K562 (cell line): ENCODE measurements around the gene CALB2. TPM values are rescaled to one million over a fixed set of nuclear protein-coding genes. Genes with fewer than 3 reads are reported as not detected.

Experiments
- ADNP ChIP-seq: fragments of 200-800 bp; sonication (Bioruptor generic); IDR thresholded peaks from 2 replicates; pipeline ENCODE4 v1.6.1; 2016; ENCODE audit warnings: missing genetic modification characterization, missing compliant biosample characterization
- ARID1B ChIP-seq: fragments of 450-650 bp; IDR thresholded peaks from 2 replicates; pipeline ENCODE4 v1.6.1; 2016; ENCODE audit warnings: antibody characterized with exemption, mild to moderate bottlenecking, inconsistent platforms
- ELF4 ChIP-seq: fragments of 450-650 bp; formaldehyde crosslinking; IDR thresholded peaks from 2 replicates; pipeline ENCODE4 v1.4.0; 2022; ENCODE audit warnings: missing genetic modification characterization
- ESRRA ChIP-seq: fragments of 450-650 bp; IDR thresholded peaks from 2 replicates; pipeline ENCODE4 v1.6.1; 2014; ENCODE audit warnings: low read depth, mild to moderate bottlenecking, moderate library complexity, borderline replicate concordance
- FOXJ2 ChIP-seq: fragments of 200-800 bp; sonication (Bioruptor generic); IDR thresholded peaks from 2 replicates; pipeline ENCODE4 v1.6.1; 2016; ENCODE audit warnings: missing genetic modification characterization, missing compliant biosample characterization
- FOXK2 ChIP-seq, 2 experiments: fragments of 450-650 bp; IDR thresholded peaks in 1 of 2; conservative IDR thresholded peaks in 1 of 2; 2 replicates each; pipeline ENCODE4 v1.6.1; 2016; ENCODE audit warnings: low read depth in 2 of 2, mild to moderate bottlenecking in 1 of 2
- HLTF ChIP-seq: fragments of 450-650 bp; IDR thresholded peaks from 2 replicates; pipeline ENCODE4 v1.6.1; 2016
- KAT7 ChIP-seq: sonication (generic); formaldehyde crosslinking; IDR thresholded peaks from 2 replicates; pipeline ENCODE4 v1.8.0; 2022; ENCODE audit warnings: missing genetic modification reagents, mild to moderate bottlenecking, borderline replicate concordance
- KLF6 ChIP-seq: fragments of 250-450 bp; sonication (Bioruptor Pico); IDR thresholded peaks from 2 replicates; pipeline ENCODE4 v1.4.0; 2020; ENCODE audit warnings: mild to moderate bottlenecking, moderate library complexity, borderline replicate concordance
- PHF21A ChIP-seq: fragments of 450-650 bp; IDR thresholded peaks from 2 replicates; pipeline ENCODE4 v1.6.1; 2017; ENCODE audit warnings: low read depth, borderline replicate concordance
- PRPF4 ChIP-seq: fragments of 200-400 bp; formaldehyde crosslinking; IDR thresholded peaks from one replicate; pipeline ENCODE4 v1.6.1; 2017; ENCODE audit warnings: low read length, low read depth, mild to moderate bottlenecking; ENCODE audit not compliant: insufficient read depth, poor library complexity, severe bottlenecking
- PTBP1 ChIP-seq: fragments of 200-400 bp; formaldehyde crosslinking; IDR thresholded peaks from 2 replicates; pipeline ENCODE4 v1.6.1; 2017; ENCODE audit warnings: low read depth, low read length
- RAD21 ChIP-seq, 2 experiments: fragments of 250-450 bp in 1 of 2; fragments of 450-650 bp in 1 of 2; sonication (Bioruptor Pico) in 1 of 2; formaldehyde crosslinking in 1 of 2; IDR thresholded peaks in 1 of 2; conservative IDR thresholded peaks in 1 of 2; 2 replicates each; pipeline versions ENCODE4 v1.4.0 to v1.8.0; 2020 to 2022; ENCODE audit warnings: mild to moderate bottlenecking in 2 of 2, moderate library complexity in 1 of 2
- SAFB ChIP-seq: fragments of 200-400 bp; formaldehyde crosslinking; IDR thresholded peaks from 2 replicates; pipeline ENCODE4 v1.6.1; 2017; ENCODE audit warnings: low read depth, low read length, borderline replicate concordance
- SMARCE1 ChIP-seq: fragments of 450-650 bp; IDR thresholded peaks from 2 replicates; pipeline ENCODE4 v1.7.1; 2016; ENCODE audit warnings: mild to moderate bottlenecking
- STAG1 ChIP-seq: sonication (generic); formaldehyde crosslinking; IDR thresholded peaks from 2 replicates; pipeline ENCODE4 v1.5.0; 2020; ENCODE audit warnings: missing genetic modification reagents, borderline replicate concordance
- TARDBP ChIP-seq: fragments of 450-650 bp; IDR thresholded peaks from 2 replicates; pipeline ENCODE4 v1.6.1; 2016
- YY1 ChIP-seq, 3 experiments: IDR thresholded peaks; 2 replicates each; pipeline ENCODE4 v1.6.1; 2011; ENCODE audit warnings: low read length in 2 of 3, mild to moderate bottlenecking in 2 of 3, moderate library complexity in 2 of 3, borderline replicate concordance in 1 of 3, control low read depth in 1 of 3, low read depth in 1 of 3; ENCODE audit not compliant: insufficient read depth in 3 of 3, insufficient replicate concordance in 2 of 3, control insufficient read depth in 1 of 3, insufficient read length in 1 of 3; ENCODE audit errors: extremely low read depth in 1 of 3
- ZNF766 ChIP-seq: fragments of 200-800 bp; sonication (Bioruptor generic); conservative IDR thresholded peaks from 2 replicates; pipeline ENCODE4 v1.6.1; 2016; ENCODE audit warnings: missing genetic modification characterization, missing compliant biosample characterization
- polyA plus RNA-seq, 8 experiments: library from polyadenylated mRNA; depleted of rRNA in 4 of 8; stranded (reverse) in 5 of 8; unstranded in 3 of 8; fragments of >200 nt; fragmentation: Nextera tagmentation in 2 of 8; fragmentation: Illumina TruSeq in 1 of 8; extraction: Ambion mirVana in 2 of 8; extraction: Trizol in 1 of 8; gene quantifications; 2 replicates each; pipeline versions ENCODE4 v1.2.1 to v1.2.3, GENCODE V29; 2011 to 2014; ENCODE audit warnings: inconsistent platforms in 1 of 8, missing spikeins in 1 of 8
- total RNA-seq, 7 experiments: library from RNA; depleted of rRNA in 6 of 7; stranded (reverse); fragments of >200 nt in 6 of 7; fragmentation: Illumina TruSeq in 2 of 7; extraction: Trizol in 2 of 7; gene quantifications; 2 replicates each; pipeline versions ENCODE4 v1.2.1 to v1.2.3, GENCODE V29; 2011 to 2021; ENCODE audit warnings: low replicate concordance in 1 of 7
- TF ChIP-seq, protein P1 (sequence below), 3 experiments: IDR thresholded peaks in 2 of 3; conservative IDR thresholded peaks in 1 of 3; 2 replicates each; pipeline ENCODE4 v1.5.1; 2011 to 2012; ENCODE audit warnings: low read length in 3 of 3, mild to moderate bottlenecking in 3 of 3, control low read depth in 2 of 3, improper control_type of control experiment in 1 of 3, inconsistent platforms in 1 of 3, low read depth in 1 of 3, mixed read lengths in 1 of 3, moderate library complexity in 1 of 3; ENCODE audit not compliant: insufficient read depth in 2 of 3
- TF ChIP-seq, protein P2 (sequence below): fragments of 450-650 bp; IDR thresholded peaks from 2 replicates; pipeline ENCODE4 v1.6.1; 2014; ENCODE audit warnings: low read depth, mild to moderate bottlenecking, moderate library complexity, borderline replicate concordance
- TF ChIP-seq, protein P3 (sequence below): sonication (generic); formaldehyde crosslinking; IDR thresholded peaks from 2 replicates; pipeline ENCODE4 v1.8.1; 2023; ENCODE audit warnings: mild to moderate bottlenecking, missing genetic modification reagents
- TF ChIP-seq, protein P4 (sequence below), 2 experiments: fragments of 450-650 bp in 1 of 2; sonication (generic) in 1 of 2; formaldehyde crosslinking; conservative IDR thresholded peaks; 2 replicates each; pipeline versions ENCODE4 v1.4.0 to v1.8.1; 2020 to 2022; ENCODE audit warnings: mild to moderate bottlenecking in 1 of 2, missing genetic modification reagents in 1 of 2

The CALB2 gene
- total and polyA plus RNA-seq, 9 of the 15 experiments (the other 6 are each of a cell fraction or from before 2014, with no cell fraction given), result not detected

DNA sequence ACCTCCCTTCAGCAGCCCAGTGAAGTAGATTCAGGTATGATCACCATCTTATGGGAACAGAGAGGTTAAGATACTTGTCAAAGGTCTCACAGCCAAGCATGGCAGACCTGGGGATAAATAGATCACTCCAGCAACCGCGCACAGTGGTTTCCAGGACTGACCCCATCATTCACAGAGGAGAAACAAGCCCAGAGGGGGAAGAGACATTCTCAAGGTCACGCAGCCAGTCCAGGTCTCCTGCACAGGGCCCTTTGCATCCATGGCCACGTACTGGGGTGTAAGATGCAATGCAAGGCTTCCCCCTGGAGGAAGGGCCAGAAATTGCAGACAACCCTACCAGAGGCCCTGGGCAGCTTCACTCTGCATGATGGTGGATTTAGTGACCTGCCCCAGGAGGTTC, 63.4 kb downstream of the CALB2 start (continued):
- peak in 1 of 3 experiments; percentile 53 for TF ChIP-seq YY1 (IDR thresholded peaks at IDR 0.05; ENCODE audit: borderline replicate concordance in 1 of 3, control insufficient read depth in 1 of 3, extremely low read depth in 1 of 3, insufficient read depth in 3 of 3, insufficient read length in 1 of 3, insufficient replicate concordance in 2 of 3, low read depth in 1 of 3, low read length in 2 of 3)
- no peak for TF ChIP-seq PTBP1
- TF ChIP-seq ARID1B, result no peak
- no peak for TF ChIP-seq ZNF766 (CRISPR knock-in tag)
- TF ChIP-seq, protein P1, sequence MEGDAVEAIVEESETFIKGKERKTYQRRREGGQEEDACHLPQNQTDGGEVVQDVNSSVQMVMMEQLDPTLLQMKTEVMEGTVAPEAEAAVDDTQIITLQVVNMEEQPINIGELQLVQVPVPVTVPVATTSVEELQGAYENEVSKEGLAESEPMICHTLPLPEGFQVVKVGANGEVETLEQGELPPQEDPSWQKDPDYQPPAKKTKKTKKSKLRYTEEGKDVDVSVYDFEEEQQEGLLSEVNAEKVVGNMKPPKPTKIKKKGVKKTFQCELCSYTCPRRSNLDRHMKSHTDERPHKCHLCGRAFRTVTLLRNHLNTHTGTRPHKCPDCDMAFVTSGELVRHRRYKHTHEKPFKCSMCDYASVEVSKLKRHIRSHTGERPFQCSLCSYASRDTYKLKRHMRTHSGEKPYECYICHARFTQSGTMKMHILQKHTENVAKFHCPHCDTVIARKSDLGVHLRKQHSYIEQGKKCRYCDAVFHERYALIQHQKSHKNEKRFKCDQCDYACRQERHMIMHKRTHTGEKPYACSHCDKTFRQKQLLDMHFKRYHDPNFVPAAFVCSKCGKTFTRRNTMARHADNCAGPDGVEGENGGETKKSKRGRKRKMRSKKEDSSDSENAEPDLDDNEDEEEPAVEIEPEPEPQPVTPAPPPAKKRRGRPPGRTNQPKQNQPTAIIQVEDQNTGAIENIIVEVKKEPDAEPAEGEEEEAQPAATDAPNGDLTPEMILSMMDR (IDR thresholded peaks at IDR 0.05 in 2 of 3, conservative IDR thresholded peaks at IDR 0.05 in 1 of 3; ENCODE audit: insufficient read depth in 2 of 3, low read depth in 1 of 3, low read length in 3 of 3), result peak; percentile 71 to 79 (median 72)
- TF ChIP-seq, protein P2, sequence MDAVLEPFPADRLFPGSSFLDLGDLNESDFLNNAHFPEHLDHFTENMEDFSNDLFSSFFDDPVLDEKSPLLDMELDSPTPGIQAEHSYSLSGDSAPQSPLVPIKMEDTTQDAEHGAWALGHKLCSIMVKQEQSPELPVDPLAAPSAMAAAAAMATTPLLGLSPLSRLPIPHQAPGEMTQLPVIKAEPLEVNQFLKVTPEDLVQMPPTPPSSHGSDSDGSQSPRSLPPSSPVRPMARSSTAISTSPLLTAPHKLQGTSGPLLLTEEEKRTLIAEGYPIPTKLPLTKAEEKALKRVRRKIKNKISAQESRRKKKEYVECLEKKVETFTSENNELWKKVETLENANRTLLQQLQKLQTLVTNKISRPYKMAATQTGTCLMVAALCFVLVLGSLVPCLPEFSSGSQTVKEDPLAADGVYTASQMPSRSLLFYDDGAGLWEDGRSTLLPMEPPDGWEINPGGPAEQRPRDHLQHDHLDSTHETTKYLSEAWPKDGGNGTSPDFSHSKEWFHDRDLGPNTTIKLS, result no peak
- TF ChIP-seq SMARCE1, result no peak
- TF ChIP-seq KAT7 (CRISPR knock-in tag), result no peak
- TF ChIP-seq, protein P3, sequence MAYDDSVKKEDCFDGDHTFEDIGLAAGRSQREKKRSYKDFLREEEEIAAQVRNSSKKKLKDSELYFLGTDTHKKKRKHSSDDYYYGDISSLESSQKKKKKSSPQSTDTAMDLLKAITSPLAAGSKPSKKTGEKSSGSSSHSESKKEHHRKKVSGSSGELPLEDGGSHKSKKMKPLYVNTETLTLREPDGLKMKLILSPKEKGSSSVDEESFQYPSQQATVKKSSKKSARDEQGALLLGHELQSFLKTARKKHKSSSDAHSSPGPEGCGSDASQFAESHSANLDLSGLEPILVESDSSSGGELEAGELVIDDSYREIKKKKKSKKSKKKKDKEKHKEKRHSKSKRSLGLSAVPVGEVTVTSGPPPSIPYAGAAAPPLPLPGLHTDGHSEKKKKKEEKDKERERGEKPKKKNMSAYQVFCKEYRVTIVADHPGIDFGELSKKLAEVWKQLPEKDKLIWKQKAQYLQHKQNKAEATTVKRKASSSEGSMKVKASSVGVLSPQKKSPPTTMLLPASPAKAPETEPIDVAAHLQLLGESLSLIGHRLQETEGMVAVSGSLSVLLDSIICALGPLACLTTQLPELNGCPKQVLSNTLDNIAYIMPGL (CRISPR knock-in tag), result no peak
- no peak for TF ChIP-seq FOXJ2 (tag)
- peak; percentile 81; the same call in 1 of the 2 replicates for TF ChIP-seq ESRRA
- no peak for TF ChIP-seq SAFB
- TF ChIP-seq PHF21A, result no peak
- no peak for TF ChIP-seq ELF4 (CRISPR knock-in tag)
- peak in 1 of 2 experiments; percentile 61; a peak in 2 of 4 replicates for TF ChIP-seq RAD21 (CRISPR knock-in tag; conservative IDR thresholded peaks at IDR 0.05 in 1 of 2, IDR thresholded peaks at IDR 0.05 in 1 of 2)
- TF ChIP-seq, protein P4, sequence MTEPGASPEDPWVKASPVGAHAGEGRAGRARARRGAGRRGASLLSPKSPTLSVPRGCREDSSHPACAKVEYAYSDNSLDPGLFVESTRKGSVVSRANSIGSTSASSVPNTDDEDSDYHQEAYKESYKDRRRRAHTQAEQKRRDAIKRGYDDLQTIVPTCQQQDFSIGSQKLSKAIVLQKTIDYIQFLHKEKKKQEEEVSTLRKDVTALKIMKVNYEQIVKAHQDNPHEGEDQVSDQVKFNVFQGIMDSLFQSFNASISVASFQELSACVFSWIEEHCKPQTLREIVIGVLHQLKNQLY (CRISPR knock-in tag; conservative IDR thresholded peaks at IDR 0.05), result no peak
- TF ChIP-seq KLF6, result no peak
- TF ChIP-seq FOXK2 (conservative IDR thresholded peaks at IDR 0.05 in 1 of 2, IDR thresholded peaks at IDR 0.05 in 1 of 2; ENCODE audit: low read depth in 2 of 2), result no peak
- no peak for TF ChIP-seq TARDBP
- peak; percentile 46; the same call in 1 of the 2 replicates for TF ChIP-seq STAG1 (CRISPR knock-in tag)
- TF ChIP-seq PRPF4, result no peak
- TF ChIP-seq HLTF, result no peak
- peak; percentile 31; the same call in 1 of the 2 replicates for TF ChIP-seq ADNP (tag)
